DOHH2 (cell line): ENCODE results near the gene FSD1L.

Experiments used
- H3F3A ChIP-seq: fragments of 200-600 bp; sonication (generic), shearing (Covaris generic); 2 replicates; pipeline ENCODE4 v1.6.0; 2016; ENCODE audit warnings: antibody characterized with exemption, mild to moderate bottlenecking; ENCODE audit not compliant: control insufficient read depth, insufficient read depth
- H3K27ac ChIP-seq: fragments of 200-600 bp; sonication (generic); 2 replicates; pipeline ENCODE4 v1.5.1; 2014; ENCODE audit warnings: low read depth, mild to moderate bottlenecking, low read length, moderate library complexity
- H3K27me3 ChIP-seq: fragments of 200-600 bp; sonication (generic); 2 replicates; pipeline ENCODE4 v1.6.1; 2014; ENCODE audit warnings: mild to moderate bottlenecking, low read length, mixed read lengths; ENCODE audit not compliant: control insufficient read depth
- H3K36me3 ChIP-seq: fragments of 200-600 bp; sonication (generic); 2 replicates; pipeline ENCODE4 v1.6.1; 2014; ENCODE audit warnings: mild to moderate bottlenecking, low read length, moderate library complexity, mixed read lengths; ENCODE audit not compliant: control insufficient read depth
- H3K4me1 ChIP-seq: fragments of 200-600 bp; sonication (generic); 2 replicates; pipeline ENCODE4 v1.6.1; 2014; ENCODE audit warnings: mild to moderate bottlenecking, low read length, mixed read lengths; ENCODE audit not compliant: control insufficient read depth
- H3K4me2 ChIP-seq: fragments of 200-600 bp; sonication (generic); 2 replicates; pipeline ENCODE4 v1.6.0; 2014; ENCODE audit warnings: mild to moderate bottlenecking, low read length, moderate library complexity
- H3K4me3 ChIP-seq: fragments of 200-600 bp; sonication (generic); 2 replicates; pipeline ENCODE4 v1.5.1; 2014; ENCODE audit warnings: mild to moderate bottlenecking, low read length, mixed read lengths
- H3K79me2 ChIP-seq: fragments of 200-600 bp; sonication (generic); 2 replicates; pipeline ENCODE4 v1.6.1; 2014; ENCODE audit warnings: mild to moderate bottlenecking, low read length, mixed read lengths; ENCODE audit not compliant: control insufficient read depth
- H3K9me2 ChIP-seq: fragments of 200-600 bp; sonication (generic); replicated peaks from 2 replicates; pipeline ENCODE4 v1.6.1; 2014; ENCODE audit warnings: mild to moderate bottlenecking, low read length, mixed read lengths; ENCODE audit not compliant: control insufficient read depth
- H3K9me3 ChIP-seq: fragments of 200-600 bp; sonication (generic); 2 replicates; pipeline ENCODE4 v1.6.1; 2014; ENCODE audit warnings: antibody characterized with exemption, low read length, mixed read lengths; ENCODE audit not compliant: control insufficient read depth, insufficient read depth
- H4K20me1 ChIP-seq: fragments of 200-600 bp; sonication (generic); 2 replicates; pipeline ENCODE4 v1.6.0; 2014; ENCODE audit warnings: low read depth, mild to moderate bottlenecking, antibody characterized with exemption, low read length, moderate library complexity; ENCODE audit not compliant: control insufficient read depth, insufficient read depth
- EZH2phosphoT487 ChIP-seq: fragments of 200-600 bp; sonication (generic); IDR thresholded peaks from 2 replicates; pipeline ENCODE4 v1.6.1; 2017; ENCODE audit warnings: borderline replicate concordance, mild to moderate bottlenecking, antibody characterized with exemption, low read length, moderate library complexity, mixed read lengths
- TF ChIP-seq, protein P1 (sequence below): fragments of 200-600 bp; sonication (generic); IDR thresholded peaks from one replicate; pipeline ENCODE4 v1.5.1; 2014; ENCODE audit warnings: antibody characterized with exemption, mild to moderate bottlenecking, low read depth, low read length; ENCODE audit not compliant: poor library complexity, severe bottlenecking

The FSD1L gene

DNA sequence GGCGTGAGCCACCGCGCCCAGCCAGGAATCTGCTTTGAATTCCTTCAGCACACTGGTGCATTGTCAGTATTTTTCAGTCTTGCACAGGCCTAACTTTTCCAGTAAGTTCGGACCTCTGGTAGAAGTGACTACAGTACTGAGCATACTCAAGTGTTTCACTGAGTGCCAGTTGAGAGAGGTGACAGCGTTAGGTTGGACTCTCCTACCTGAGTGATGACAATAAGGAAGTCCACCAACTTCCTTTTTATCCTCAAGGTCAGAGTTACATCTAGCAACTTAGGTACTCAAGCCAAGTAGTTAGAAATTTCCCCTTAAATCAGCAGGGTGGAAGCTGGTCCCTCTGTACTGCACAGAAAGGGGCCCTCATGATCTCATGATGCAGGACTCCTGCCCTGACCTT is 26.0 kb upstream of the FSD1L start:
- TF ChIP-seq, protein P1, sequence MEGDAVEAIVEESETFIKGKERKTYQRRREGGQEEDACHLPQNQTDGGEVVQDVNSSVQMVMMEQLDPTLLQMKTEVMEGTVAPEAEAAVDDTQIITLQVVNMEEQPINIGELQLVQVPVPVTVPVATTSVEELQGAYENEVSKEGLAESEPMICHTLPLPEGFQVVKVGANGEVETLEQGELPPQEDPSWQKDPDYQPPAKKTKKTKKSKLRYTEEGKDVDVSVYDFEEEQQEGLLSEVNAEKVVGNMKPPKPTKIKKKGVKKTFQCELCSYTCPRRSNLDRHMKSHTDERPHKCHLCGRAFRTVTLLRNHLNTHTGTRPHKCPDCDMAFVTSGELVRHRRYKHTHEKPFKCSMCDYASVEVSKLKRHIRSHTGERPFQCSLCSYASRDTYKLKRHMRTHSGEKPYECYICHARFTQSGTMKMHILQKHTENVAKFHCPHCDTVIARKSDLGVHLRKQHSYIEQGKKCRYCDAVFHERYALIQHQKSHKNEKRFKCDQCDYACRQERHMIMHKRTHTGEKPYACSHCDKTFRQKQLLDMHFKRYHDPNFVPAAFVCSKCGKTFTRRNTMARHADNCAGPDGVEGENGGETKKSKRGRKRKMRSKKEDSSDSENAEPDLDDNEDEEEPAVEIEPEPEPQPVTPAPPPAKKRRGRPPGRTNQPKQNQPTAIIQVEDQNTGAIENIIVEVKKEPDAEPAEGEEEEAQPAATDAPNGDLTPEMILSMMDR = no peak
- no peak for TF ChIP-seq EZH2phosphoT487
- Histone ChIP-seq H3K36me3 (no peaks in the 10 kb centered on the region), H3K27ac (no peak overlapping the region), H3K4me1 (no peaks in the 10 kb centered on the region), H3K9me3 (no peaks in the 10 kb centered on the region), H3K79me2 (no peaks in the 10 kb centered on the region), H3K27me3 (no peaks in the 10 kb centered on the region), H3K4me2 (no peak overlapping the region), H3F3A (no peaks in the 10 kb centered on the region), H3K4me3 (no peak overlapping the region), H3K9me2 (no peaks in the 10 kb centered on the region), H4K20me1 (no peaks in the 10 kb centered on the region)

DNA sequence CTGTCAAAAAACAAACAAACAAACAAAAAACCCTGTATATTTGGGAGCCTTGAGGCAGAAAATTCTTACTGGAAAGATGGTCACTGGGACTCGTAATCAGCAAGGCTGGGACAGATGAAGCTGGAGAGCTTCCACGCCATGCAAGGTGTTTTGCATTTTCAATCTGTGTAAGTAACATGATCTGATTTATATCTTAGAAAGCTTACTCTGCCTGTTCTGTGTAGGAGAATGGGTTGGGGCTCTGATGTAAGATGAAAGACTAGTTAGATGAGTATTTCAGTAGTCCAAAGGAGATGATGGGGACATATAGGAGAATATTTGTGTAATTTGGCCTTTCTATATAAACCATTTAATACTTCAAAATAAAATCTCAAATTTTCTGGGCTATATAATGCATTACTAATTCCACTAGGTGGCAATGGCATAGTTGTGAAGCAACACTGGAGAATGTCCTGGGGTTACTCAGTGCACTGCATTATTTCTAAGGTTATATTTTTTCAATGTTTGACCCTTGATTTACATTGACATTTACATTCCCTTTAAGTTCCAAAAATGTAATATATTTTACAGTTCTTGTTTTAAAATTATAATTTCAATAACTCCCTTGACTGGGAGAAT is 21.9 kb upstream of the FSD1L start:
- no peaks in the 10 kb centered on the region for H3F3A ChIP-seq
- H3K4me3 ChIP-seq = no peak overlapping the region
- H3K4me1 ChIP-seq = no peaks in the 10 kb centered on the region
- no peaks in the 10 kb centered on the region for H3K36me3 ChIP-seq
- no peaks in the 10 kb centered on the region for H3K27me3 ChIP-seq
- H3K9me2 ChIP-seq = no peaks in the 10 kb centered on the region
- no peak overlapping the region for H3K4me2 ChIP-seq
- no peak overlapping the region for H3K27ac ChIP-seq
- TF ChIP-seq, protein P1 = peak; percentile 60
- TF ChIP-seq EZH2phosphoT487 = no peak
- no peaks in the 10 kb centered on the region for H3K79me2 ChIP-seq
- H4K20me1 ChIP-seq = no peaks in the 10 kb centered on the region
- H3K9me3 ChIP-seq = no peaks in the 10 kb centered on the region

DNA sequence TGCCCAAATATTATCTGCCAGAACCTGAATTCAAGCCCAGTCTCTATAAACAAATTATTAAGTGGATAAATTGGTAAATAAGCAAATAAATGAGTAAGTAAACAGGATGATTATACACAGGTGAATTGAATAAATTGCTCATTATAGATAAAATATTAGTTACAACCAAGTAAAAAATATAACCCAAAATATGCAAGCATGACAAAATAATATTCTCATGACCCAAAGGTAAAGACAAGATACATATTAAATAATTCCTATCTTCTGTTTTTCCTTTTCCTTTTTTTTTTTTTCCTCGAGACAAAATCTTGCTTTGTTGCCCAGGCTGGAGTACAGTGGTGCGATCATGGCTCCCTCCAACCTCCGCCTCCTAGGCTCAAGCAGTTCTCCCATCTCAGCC is 21.2 kb upstream of the FSD1L start:
- Histone ChIP-seq H3K79me2 (no peaks in the 10 kb centered on the region), H3K4me3 (no peak overlapping the region), H3K4me2 (no peak overlapping the region), H3F3A (no peaks in the 10 kb centered on the region), H4K20me1 (no peaks in the 10 kb centered on the region), H3K27ac (no peak overlapping the region), H3K9me3 (no peaks in the 10 kb centered on the region), H3K36me3 (no peaks in the 10 kb centered on the region), H3K4me1 (no peaks in the 10 kb centered on the region), H3K9me2 (no peaks in the 10 kb centered on the region), H3K27me3 (no peaks in the 10 kb centered on the region)
- TF ChIP-seq, protein P1 = no peak
- no peak for TF ChIP-seq EZH2phosphoT487
